ENCODE data around the gene LRRC49. TPM values are rescaled to one million over a fixed set of nuclear protein-coding genes. Genes with fewer than 3 reads are reported as not detected.

LRRC49 gene
- polyA plus RNA-seq, 1 donor (not counting 4 experiments of a cell fraction or from before 2014, with no cell fraction given) = 9.9 TPM

- no peaks in the 10 kb centered on the region for H3K27me3 ChIP-seq (ENCODE audit: control insufficient read depth, extremely low read depth, insufficient read depth, low read length)
- H3K4me2 ChIP-seq (ENCODE audit: control insufficient read depth, extremely low read depth, insufficient read depth, low read depth, low read length) = no peak overlapping the region
- DNase-seq (ENCODE audit: low read depth, low spot score) = no peak
- FAIRE-seq = no peak
- no peak overlapping the region for H3K4me3 ChIP-seq (ENCODE audit: control insufficient read depth in 2 of 3, extremely low read depth in 1 of 3, insufficient read depth in 2 of 3, low read depth in 1 of 3, low read length in 3 of 3)
- H3K79me2 ChIP-seq (ENCODE audit: control insufficient read depth, insufficient read depth, low read length) = no peaks in the 10 kb centered on the region
- no peaks in the 10 kb centered on the region for H4K20me1 ChIP-seq (ENCODE audit: control insufficient read depth, extremely low read depth, insufficient read depth, low read length)
- H3K9me1 ChIP-seq (ENCODE audit: control insufficient read depth, extremely low read depth, insufficient read depth, low read length) = no peaks in the 10 kb centered on the region
- H3K9ac ChIP-seq (ENCODE audit: control insufficient read depth, extremely low read depth, insufficient read depth, low read length) = no peak overlapping the region
- dilution Hi-C loops (cut with MboI; ENCODE audit: extremely low pct_ligation_motif_present, low sequenced_read_pairs) = no loop called here
- no peaks in the 10 kb centered on the region for H3K36me3 ChIP-seq (ENCODE audit: control insufficient read depth in 2 of 2, extremely low read depth in 1 of 2, insufficient read depth in 2 of 2, low read length in 2 of 2)
- H2AFZ ChIP-seq (ENCODE audit: control insufficient read depth, low read length) = no peak overlapping the region
- no peak for TF ChIP-seq CTCF (optimal IDR thresholded peaks at IDR 0.05 in 1 of 3, IDR thresholded peaks at IDR 0.05 in 1 of 3, conservative IDR thresholded peaks at IDR 0.05 in 1 of 3; ENCODE audit: extremely low read depth in 1 of 3, insufficient read depth in 2 of 3, low read length in 3 of 3)
- TF ChIP-seq EZH2 (IDR thresholded peaks at IDR 0.05; ENCODE audit: low read length) = no peak
- H3K9me3 ChIP-seq (ENCODE audit: control insufficient read depth, low read depth, low read length) = no peaks in the 10 kb centered on the region
- H3K27ac ChIP-seq (ENCODE audit: control insufficient read depth, insufficient read depth, low read length) = no peak overlapping the region
- no peaks in the 10 kb centered on the region for H3K4me1 ChIP-seq (ENCODE audit: control insufficient read depth, extremely low read depth, insufficient read depth, low read length)
Observed at GRCh38 chr15:70932397-70932796, 39.8 kb downstream of the LRRC49 start.

GRCh38 chr15:70933411-70933810 lies 40.8 kb downstream of the LRRC49 start:
- FAIRE-seq (no peak), DNase-seq (ENCODE audit: low read depth, low spot score) (no peak)
- Histone ChIP-seq H3K36me3 (ENCODE audit: control insufficient read depth in 2 of 2, extremely low read depth in 1 of 2, insufficient read depth in 2 of 2, low read length in 2 of 2) (no peaks in the 10 kb centered on the region), H3K4me2 (ENCODE audit: control insufficient read depth, extremely low read depth, insufficient read depth, low read depth, low read length) (no peak overlapping the region), H2AFZ (ENCODE audit: control insufficient read depth, low read length) (no peak overlapping the region), H4K20me1 (ENCODE audit: control insufficient read depth, extremely low read depth, insufficient read depth, low read length) (no peaks in the 10 kb centered on the region), H3K79me2 (ENCODE audit: control insufficient read depth, insufficient read depth, low read length) (no peaks in the 10 kb centered on the region), H3K4me3 (ENCODE audit: control insufficient read depth in 2 of 3, extremely low read depth in 1 of 3, insufficient read depth in 2 of 3, low read depth in 1 of 3, low read length in 3 of 3) (no peak overlapping the region), H3K9me3 (ENCODE audit: control insufficient read depth, low read depth, low read length) (no peaks in the 10 kb centered on the region), H3K4me1 (ENCODE audit: control insufficient read depth, extremely low read depth, insufficient read depth, low read length) (no peaks in the 10 kb centered on the region), H3K9me1 (ENCODE audit: control insufficient read depth, extremely low read depth, insufficient read depth, low read length) (no peaks in the 10 kb centered on the region), H3K27ac (ENCODE audit: control insufficient read depth, insufficient read depth, low read length) (no peak overlapping the region), H3K27me3 (ENCODE audit: control insufficient read depth, extremely low read depth, insufficient read depth, low read length) (no peaks in the 10 kb centered on the region), H3K9ac (ENCODE audit: control insufficient read depth, extremely low read depth, insufficient read depth, low read length) (no peak overlapping the region)
- dilution Hi-C loops (cut with MboI; ENCODE audit: extremely low pct_ligation_motif_present, low sequenced_read_pairs) = no loop called here
- TF ChIP-seq EZH2 (IDR thresholded peaks at IDR 0.05; ENCODE audit: low read length) (no peak), CTCF (optimal IDR thresholded peaks at IDR 0.05 in 1 of 3, IDR thresholded peaks at IDR 0.05 in 1 of 3, conservative IDR thresholded peaks at IDR 0.05 in 1 of 3; ENCODE audit: extremely low read depth in 1 of 3, insufficient read depth in 2 of 3, low read length in 3 of 3) (no peak)

Measured in keratinocyte (primary cell).